Stimulated activated CD4-positive, alpha-beta T cell treated with anti-CD3 and anti-CD28 coated beads, Interleukin-12 subunit alpha, Interleukin-12 subunit beta, amount 100 ng/mL, for 24 hours (primary cell): ENCODE data around the gene SMC4.

ENCODE experiments used
- DNase-seq, 2 experiments: peaks; one replicate each; pipeline ENCODE4 v3.0.0-alpha.2; 2020; ENCODE audit warnings: low read depth in 2 of 2

Gene SMC4

GRCh38 chr3:160394009-160394392, 5.4 kb upstream of the SMC4 start:
- no peak for DNase-seq

DNA sequence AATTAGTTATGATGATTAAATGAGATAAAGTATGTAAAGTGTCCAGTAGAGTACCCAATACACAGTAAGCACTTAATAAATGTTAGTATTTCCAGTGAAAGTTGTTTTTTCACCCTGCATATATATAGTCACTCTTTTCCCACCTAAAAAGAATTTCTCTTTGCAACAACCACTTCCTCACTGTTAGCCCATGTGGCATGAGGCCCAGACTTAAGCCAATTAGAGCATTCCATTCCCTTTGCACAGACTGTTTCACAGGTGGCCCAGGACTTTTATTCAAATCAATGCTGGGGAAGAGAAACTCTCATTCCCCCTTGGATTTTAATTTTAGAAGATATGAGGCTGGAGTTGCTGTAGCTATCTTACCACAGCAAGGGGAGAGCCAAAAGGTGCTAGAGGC, 4.2 kb upstream of the SMC4 start:
- no peak for DNase-seq

DNA sequence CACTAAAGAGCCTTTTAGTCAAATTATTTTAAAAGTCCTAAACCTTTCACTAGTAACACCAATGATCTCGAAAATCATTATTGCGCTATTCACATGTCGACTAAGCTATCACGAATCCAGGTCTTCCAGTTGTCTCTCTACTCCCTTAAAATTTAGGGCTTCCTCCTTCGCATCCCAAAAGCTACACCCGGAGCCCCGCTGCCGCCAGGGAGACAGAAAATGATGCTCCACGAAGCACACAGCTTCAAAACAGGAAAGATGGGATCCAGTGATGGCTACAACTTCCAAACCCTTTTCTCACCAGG, 678 bp upstream of the SMC4 start:
- DNase-seq: no peak

GRCh38 chr3:160400030-160400701, 716 bp downstream of the SMC4 start:
- peak; percentile 12 to 18 for DNase-seq

GRCh38 chr3:160400702-160401150, 1.3 kb downstream of the SMC4 start:
- peak in 1 of 2 experiments; percentile 6 for DNase-seq

GRCh38 chr3:160401291-160402095, 2.0 kb downstream of the SMC4 start:
- DNase-seq: no peak

- DNase-seq: no peak
These were observed 3.0 kb downstream of the SMC4 start for GRCh38 chr3:160402221-160403027.

DNA sequence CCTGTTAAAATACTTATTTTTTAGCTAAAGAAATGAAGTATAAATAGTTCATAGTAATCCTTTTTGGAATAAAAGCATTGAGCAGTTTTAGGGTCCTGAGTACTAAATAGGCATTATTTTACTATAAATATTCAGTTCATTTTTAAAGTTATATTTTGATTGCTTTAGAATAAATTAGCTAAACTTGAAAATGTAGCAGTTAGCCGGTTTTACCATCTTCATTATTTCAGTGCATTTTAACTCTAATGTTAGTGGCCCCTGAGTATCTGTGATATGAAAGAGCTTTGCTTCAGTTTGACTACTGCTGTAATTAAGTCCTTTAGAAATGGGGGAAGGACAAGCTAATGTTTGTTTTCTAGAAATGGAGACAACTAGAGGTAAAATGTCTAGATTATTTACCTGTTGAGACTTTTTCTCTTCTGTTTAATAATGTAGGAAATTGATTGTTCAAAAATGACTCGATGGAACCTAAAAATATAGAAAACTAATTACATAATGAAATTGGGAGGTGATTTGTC, 3.6 kb downstream of the SMC4 start:
- no peak for DNase-seq

DNA sequence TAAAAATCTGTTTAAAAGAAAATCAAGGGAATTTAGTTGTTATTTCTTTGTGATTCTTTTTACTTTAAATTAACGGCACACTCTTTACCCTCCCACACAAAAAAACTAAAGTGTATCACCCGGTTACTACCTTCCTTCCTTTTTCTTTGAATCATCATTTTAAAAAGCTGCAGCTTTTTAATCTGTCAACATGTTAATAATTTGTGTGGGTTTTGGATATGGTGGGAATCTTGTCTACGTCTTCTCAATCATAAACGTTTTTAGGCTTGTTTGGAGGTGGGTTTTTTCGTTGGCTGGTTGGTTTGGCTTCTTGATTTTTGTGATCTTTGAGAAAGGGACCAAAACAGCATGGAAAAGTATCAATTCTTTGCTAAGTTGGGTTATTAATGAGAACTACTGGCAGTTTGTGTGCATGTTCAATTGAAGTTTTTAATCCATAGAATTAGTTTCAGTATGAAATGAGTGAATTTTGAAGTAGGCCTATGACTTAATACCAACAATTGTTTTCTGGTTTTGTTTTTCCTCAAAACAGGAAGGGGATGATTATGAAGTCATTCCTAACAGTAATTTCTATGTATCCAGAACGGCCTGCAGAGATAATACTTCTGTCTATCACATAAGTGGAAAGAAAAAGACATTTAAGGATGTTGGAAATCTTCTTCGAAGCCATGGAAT, 4.5 kb downstream of the SMC4 start:
- DNase-seq: no peak

- DNase-seq: no peak
These were observed 10.6 kb downstream of the SMC4 start for GRCh38 chr3:160409812-160410610.

DNA sequence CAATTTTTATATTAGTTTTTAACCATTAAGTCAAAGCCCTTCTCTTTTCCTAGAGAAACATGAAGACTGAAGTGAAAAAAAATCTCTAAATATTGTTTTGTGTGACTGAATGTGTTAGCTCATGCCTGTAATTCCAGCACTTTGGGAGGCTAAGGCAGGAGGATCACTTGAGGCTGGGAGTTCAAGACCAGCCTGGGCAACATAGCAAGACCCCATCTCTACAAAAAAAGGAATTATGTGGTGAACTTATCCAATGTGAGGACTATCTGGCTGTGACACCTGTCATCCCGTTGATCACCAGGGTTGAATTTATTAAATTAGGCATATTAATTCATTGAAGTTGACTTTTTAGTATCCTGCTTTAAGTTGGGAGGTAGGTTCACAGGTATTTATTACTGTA, 13.0 kb downstream of the SMC4 start:
- no peak for DNase-seq

GRCh38 chr3:160413613-160414248, 14.3 kb downstream of the SMC4 start:
- peak; percentile 23 to 40 for DNase-seq

GRCh38 chr3:160417311-160417710, 17.9 kb downstream of the SMC4 start:
- no peak for DNase-seq

- no peak for DNase-seq
These were observed 28.5 kb downstream of the SMC4 start for GRCh38 chr3:160427832-160428424.

DNA sequence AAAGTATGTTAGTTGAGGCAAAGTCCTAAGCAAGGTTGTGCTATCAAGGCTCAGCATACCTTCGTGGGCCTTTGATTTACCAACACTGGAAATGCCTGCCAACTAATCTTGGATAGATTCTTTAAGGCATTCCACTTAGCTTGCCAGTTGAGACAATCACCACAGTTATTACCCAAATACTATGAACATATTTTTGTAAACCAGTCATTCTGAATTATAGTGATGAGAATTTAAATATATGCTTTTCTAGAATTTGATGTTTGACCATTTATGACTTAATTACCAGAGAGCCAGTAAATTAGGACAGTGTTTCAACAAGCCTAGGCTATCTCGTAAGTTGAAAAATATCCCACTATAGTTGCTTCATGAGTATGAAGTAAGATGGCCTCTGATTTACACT, 34.6 kb downstream of the SMC4 start:
- no peak for DNase-seq

DNA sequence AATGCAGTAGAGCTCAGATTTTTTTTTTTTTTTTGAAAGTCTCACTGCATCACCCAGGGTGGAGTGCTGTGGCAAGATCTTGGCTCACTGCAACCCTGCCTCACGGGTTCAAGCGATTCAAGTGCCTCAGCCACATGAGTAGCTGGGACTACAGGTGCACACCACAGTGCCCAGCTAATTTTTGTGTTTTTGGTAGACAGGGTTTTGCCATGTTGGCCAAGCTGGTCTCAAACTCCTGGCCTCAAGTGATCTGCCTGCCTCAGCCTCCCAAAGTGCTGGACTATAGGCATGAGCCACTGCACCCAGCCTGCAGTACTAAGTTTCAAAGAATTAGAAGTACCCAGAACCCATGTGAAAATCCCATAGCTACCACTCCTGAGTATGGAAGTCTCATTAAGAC, 35.6 kb downstream of the SMC4 start:
- no peak for DNase-seq

DNA sequence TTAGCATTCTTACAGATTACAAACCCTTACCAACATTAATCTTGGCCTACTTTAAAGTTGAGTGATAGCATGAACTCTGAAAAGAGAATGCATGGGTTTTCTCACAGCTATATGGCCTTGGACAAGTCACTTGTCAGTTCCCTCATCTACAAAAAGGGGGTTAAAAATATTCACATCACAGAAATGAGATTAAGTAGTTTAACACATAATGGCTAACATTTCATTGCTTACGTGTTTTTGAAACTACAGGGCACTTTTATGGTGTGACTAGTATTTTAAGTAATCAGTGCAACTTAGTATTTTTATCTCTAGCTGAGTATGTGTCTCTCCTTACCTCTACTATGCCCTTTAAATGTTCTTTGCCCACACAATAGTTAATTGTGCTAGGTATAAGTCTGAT, 36.3 kb downstream of the SMC4 start:
- no peak for DNase-seq

- DNase-seq: no peak
These were observed 37.6 kb downstream of the SMC4 start for GRCh38 chr3:160437083-160437455.

DNA sequence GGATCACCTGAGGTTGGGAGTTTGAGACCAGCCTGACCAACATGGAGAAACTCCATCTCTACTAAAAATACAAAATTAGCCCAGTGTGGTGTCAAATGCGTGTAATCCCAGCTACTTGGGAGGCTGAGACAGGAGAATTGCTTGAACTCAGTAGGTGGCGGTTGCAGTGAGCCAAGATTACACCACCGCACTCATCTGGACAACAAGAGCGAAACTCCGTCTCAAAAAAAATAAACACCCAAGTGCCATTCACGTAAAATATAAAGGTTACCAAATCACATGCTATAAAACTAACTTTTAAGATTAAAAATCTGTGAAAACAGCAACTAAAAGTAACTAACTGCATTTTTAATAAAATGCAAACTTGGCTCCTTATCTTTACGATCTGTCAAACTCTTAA, 41.2 kb downstream of the SMC4 start:
- no peak for DNase-seq

- DNase-seq: no peak
These were observed 45.0 kb downstream of the SMC4 start for GRCh38 chr3:160444411-160444810.
